AG09309 (cell line): ENCODE measurements around the gene NIM1K.

Source experiments
- DNase-seq: peaks from one replicate; pipeline ENCODE4 v3.0.0-alpha.2; 2010; ENCODE audit warnings: low read depth
- H3K4me3 ChIP-seq: 2 replicates; pipeline ENCODE4 v1.5.1; 2011; ENCODE audit warnings: mild to moderate bottlenecking, low read depth, low read length, moderate library complexity; ENCODE audit not compliant: control insufficient read depth
- CTCF ChIP-seq: IDR thresholded peaks from 2 replicates; pipeline ENCODE4 v1.5.1; 2011; ENCODE audit warnings: mild to moderate bottlenecking, low read depth, low read length, inconsistent platforms; ENCODE audit not compliant: insufficient read depth, control insufficient read depth; ENCODE audit errors: missing control alignments

NIM1K gene

GRCh38 chr5:43191740-43192557 is at the start of gene NIM1K:
Gene NIM1K, plus strand, starts transcription at chr5:43192225. Its CDS starts 53,551 bp downstream, at chr5:43245776.
- no peak for DNase-seq
- no peak for TF ChIP-seq CTCF
- peak within 1 kb of the TSS; percentile 58 for H3K4me3 ChIP-seq

- DNase-seq = no peak
- no peak overlapping the region for H3K4me3 ChIP-seq
- no peak for TF ChIP-seq CTCF
These were observed 47.0 kb upstream of the NIM1K start for GRCh38 chr5:43145071-43145470.

- TF ChIP-seq CTCF = no peak
- DNase-seq = no peak
- no peak overlapping the region for H3K4me3 ChIP-seq
These were observed 45.1 kb upstream of the NIM1K start for GRCh38 chr5:43146958-43147357.

GRCh38 chr5:43148417-43148816 is 43.6 kb upstream of the NIM1K start:
- TF ChIP-seq CTCF = no peak
- no peak for DNase-seq
- H3K4me3 ChIP-seq = no peak overlapping the region

- no peak for DNase-seq
- H3K4me3 ChIP-seq = no peak overlapping the region
- no peak for TF ChIP-seq CTCF
These were observed 42.8 kb upstream of the NIM1K start for GRCh38 chr5:43149231-43149630.

- H3K4me3 ChIP-seq = no peak overlapping the region
- TF ChIP-seq CTCF = no peak
- no peak for DNase-seq
These were observed 42.0 kb upstream of the NIM1K start for GRCh38 chr5:43150075-43150474.
